ENCODE results near the gene RNU6-9.

RNU6-9 gene

DNA sequence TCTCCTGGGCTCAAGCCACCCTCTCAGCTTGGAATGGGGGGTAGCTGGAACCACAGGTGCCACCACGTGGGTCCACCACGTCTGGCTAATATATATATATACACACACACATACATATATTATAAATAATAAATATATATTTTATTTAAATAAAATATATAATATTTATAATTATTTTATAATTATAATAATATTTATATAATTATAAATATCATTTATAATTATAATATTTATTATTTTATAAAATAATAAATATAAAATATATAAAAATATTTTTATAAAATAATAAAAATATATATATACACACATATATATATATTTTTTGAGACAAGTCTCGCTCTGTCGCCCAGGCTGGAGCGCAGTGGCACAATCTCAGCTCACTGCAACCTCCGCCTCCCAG lies 38.7 kb upstream of the RNU6-9 start:
- DNase-seq = no peak
- Histone ChIP-seq H3K4me2 (ENCODE audit: insufficient read depth, low read length) (no peak overlapping the region), H3K36me3 (ENCODE audit: insufficient read depth, low read length) (no peaks in the 10 kb centered on the region), H3K79me2 (ENCODE audit: insufficient read depth, low read length) (no peaks in the 10 kb centered on the region), H4K20me1 (ENCODE audit: insufficient read depth, low read length) (no peaks in the 10 kb centered on the region), H3K4me3 (ENCODE audit: low read depth in 1 of 2, low read length in 2 of 2) (no peak overlapping the region), H2AFZ (ENCODE audit: low read depth, low read length) (no peak overlapping the region), H3K9ac (ENCODE audit: low read depth, low read length) (no peak overlapping the region), H3K27me3 (ENCODE audit: insufficient read depth, low read length, poor library complexity) (no peaks in the 10 kb centered on the region), H3K4me1 (ENCODE audit: insufficient read depth, low read length) (no peaks in the 10 kb centered on the region), H3K9me3 (ENCODE audit: insufficient read depth, low read length, severe bottlenecking) (no peaks in the 10 kb centered on the region), H3K27ac (ENCODE audit: low read length) (no peak overlapping the region)
- TF ChIP-seq, protein P1, sequence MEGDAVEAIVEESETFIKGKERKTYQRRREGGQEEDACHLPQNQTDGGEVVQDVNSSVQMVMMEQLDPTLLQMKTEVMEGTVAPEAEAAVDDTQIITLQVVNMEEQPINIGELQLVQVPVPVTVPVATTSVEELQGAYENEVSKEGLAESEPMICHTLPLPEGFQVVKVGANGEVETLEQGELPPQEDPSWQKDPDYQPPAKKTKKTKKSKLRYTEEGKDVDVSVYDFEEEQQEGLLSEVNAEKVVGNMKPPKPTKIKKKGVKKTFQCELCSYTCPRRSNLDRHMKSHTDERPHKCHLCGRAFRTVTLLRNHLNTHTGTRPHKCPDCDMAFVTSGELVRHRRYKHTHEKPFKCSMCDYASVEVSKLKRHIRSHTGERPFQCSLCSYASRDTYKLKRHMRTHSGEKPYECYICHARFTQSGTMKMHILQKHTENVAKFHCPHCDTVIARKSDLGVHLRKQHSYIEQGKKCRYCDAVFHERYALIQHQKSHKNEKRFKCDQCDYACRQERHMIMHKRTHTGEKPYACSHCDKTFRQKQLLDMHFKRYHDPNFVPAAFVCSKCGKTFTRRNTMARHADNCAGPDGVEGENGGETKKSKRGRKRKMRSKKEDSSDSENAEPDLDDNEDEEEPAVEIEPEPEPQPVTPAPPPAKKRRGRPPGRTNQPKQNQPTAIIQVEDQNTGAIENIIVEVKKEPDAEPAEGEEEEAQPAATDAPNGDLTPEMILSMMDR (IDR thresholded peaks at IDR 0.05; ENCODE audit: borderline replicate concordance, extremely low read depth, low read length, poor library complexity, severe bottlenecking) = no peak
- ATAC-seq (ENCODE audit: insufficient read depth, low read depth) = no peak

DNA sequence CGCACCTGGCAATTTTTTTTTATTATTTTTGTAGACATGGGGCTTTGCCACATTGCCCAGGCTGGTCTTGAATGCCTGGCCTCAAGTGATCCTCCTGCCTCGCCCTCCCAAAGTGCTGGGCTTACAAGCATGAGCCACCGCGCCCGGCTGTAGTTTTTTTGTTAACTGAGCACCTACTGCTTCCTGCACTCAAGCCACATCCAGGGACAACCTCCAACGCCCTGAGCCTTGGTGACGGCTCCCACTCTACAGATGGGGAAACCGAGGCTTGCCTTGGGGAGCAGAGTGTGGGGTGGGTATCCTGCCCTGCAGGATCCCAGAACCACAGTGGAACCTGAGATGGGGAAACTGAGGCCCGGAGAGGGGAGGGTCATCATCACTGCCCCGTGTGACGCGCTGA lies 38.1 kb upstream of the RNU6-9 start:
- no peak for DNase-seq
- H3K9ac ChIP-seq (ENCODE audit: low read depth, low read length) = no peak overlapping the region
- no peak overlapping the region for H3K27ac ChIP-seq (ENCODE audit: low read length)
- H4K20me1 ChIP-seq (ENCODE audit: insufficient read depth, low read length) = no peaks in the 10 kb centered on the region
- no peak overlapping the region for H3K4me2 ChIP-seq (ENCODE audit: insufficient read depth, low read length)
- TF ChIP-seq, protein P1 (IDR thresholded peaks at IDR 0.05; ENCODE audit: borderline replicate concordance, extremely low read depth, low read length, poor library complexity, severe bottlenecking) = no peak
- TF ChIP-seq EZH2 (IDR thresholded peaks at IDR 0.05; ENCODE audit: borderline replicate concordance, low read depth, low read length, severe bottlenecking) = no peak
- no peak for ATAC-seq (ENCODE audit: insufficient read depth, low read depth)
- H3K9me3 ChIP-seq (ENCODE audit: insufficient read depth, low read length, severe bottlenecking) = no peaks in the 10 kb centered on the region
- H3K4me3 ChIP-seq (ENCODE audit: low read depth in 1 of 2, low read length in 2 of 2) = no peak overlapping the region
- no peak overlapping the region for H2AFZ ChIP-seq (ENCODE audit: low read depth, low read length)
- H3K36me3 ChIP-seq (ENCODE audit: insufficient read depth, low read length) = no peaks in the 10 kb centered on the region
- H3K27me3 ChIP-seq (ENCODE audit: insufficient read depth, low read length, poor library complexity) = no peaks in the 10 kb centered on the region
- H3K79me2 ChIP-seq (ENCODE audit: insufficient read depth, low read length) = no peaks in the 10 kb centered on the region
- no peaks in the 10 kb centered on the region for H3K4me1 ChIP-seq (ENCODE audit: insufficient read depth, low read length)

DNA sequence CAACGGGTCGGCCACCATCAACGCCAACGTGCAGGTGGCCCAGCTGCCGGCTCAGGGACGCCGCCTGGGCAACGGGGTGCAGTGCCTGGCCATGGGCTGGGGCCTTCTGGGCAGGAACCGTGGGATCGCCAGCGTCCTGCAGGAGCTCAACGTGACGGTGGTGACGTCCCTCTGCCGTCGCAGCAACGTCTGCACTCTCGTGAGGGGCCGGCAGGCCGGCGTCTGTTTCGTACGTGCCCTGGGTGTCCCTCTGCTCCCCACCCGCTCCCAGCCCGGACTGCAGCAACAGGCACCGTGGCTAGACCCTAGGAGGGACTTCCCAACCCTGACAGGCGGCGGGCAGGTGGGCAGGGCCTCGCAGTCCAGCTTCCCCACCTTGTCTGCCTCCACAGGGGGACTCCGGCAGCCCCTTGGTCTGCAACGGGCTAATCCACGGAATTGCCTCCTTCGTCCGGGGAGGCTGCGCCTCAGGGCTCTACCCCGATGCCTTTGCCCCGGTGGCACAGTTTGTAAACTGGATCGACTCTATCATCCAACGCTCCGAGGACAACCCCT lies 37.6 kb upstream of the RNU6-9 start:
- Histone ChIP-seq H3K27me3 (ENCODE audit: insufficient read depth, low read length, poor library complexity) (no peaks in the 10 kb centered on the region), H3K4me3 (ENCODE audit: low read depth in 1 of 2, low read length in 2 of 2) (no peak overlapping the region), H3K4me1 (ENCODE audit: insufficient read depth, low read length) (no peaks in the 10 kb centered on the region), H3K27ac (ENCODE audit: low read length) (no peak overlapping the region), H3K9ac (ENCODE audit: low read depth, low read length) (no peak overlapping the region), H3K9me3 (ENCODE audit: insufficient read depth, low read length, severe bottlenecking) (no peaks in the 10 kb centered on the region), H2AFZ (ENCODE audit: low read depth, low read length) (no peak overlapping the region), H3K4me2 (ENCODE audit: insufficient read depth, low read length) (no peak overlapping the region), H4K20me1 (ENCODE audit: insufficient read depth, low read length) (no peaks in the 10 kb centered on the region), H3K36me3 (ENCODE audit: insufficient read depth, low read length) (no peaks in the 10 kb centered on the region), H3K79me2 (ENCODE audit: insufficient read depth, low read length) (no peaks in the 10 kb centered on the region)
- TF ChIP-seq EZH2 (IDR thresholded peaks at IDR 0.05; ENCODE audit: borderline replicate concordance, low read depth, low read length, severe bottlenecking) = no peak
- TF ChIP-seq, protein P1 (IDR thresholded peaks at IDR 0.05; ENCODE audit: borderline replicate concordance, extremely low read depth, low read length, poor library complexity, severe bottlenecking) = no peak
- ATAC-seq (ENCODE audit: insufficient read depth, low read depth) (no peak), DNase-seq (no peak)

DNA sequence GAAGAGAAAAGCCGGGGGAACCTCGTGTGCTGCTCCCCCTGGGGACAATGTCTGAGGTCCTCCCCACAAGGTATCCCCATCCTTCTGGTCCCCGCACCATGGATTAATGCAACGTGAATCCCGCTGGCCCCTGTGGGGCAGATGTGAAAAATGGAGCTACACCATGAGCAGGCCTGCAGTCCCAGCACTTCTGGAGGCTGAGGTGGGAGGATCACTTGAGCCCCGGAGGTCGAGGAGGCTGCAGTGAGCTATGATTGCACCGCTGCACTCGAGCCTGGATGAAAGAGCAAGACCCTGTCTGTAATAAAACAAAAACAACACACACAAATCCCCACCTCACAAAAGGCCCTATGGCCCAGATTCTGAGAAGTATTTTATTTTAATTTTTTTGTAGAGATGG lies 35.0 kb upstream of the RNU6-9 start:
- TF ChIP-seq, protein P1 (IDR thresholded peaks at IDR 0.05; ENCODE audit: borderline replicate concordance, extremely low read depth, low read length, poor library complexity, severe bottlenecking) = no peak
- TF ChIP-seq EZH2 (IDR thresholded peaks at IDR 0.05; ENCODE audit: borderline replicate concordance, low read depth, low read length, severe bottlenecking) = no peak
- Histone ChIP-seq H3K79me2 (ENCODE audit: insufficient read depth, low read length) (no peaks in the 10 kb centered on the region), H3K4me2 (ENCODE audit: insufficient read depth, low read length) (no peak overlapping the region), H3K9ac (ENCODE audit: low read depth, low read length) (no peak overlapping the region), H3K4me3 (ENCODE audit: low read depth in 1 of 2, low read length in 2 of 2) (no peak overlapping the region), H3K27me3 (ENCODE audit: insufficient read depth, low read length, poor library complexity) (no peaks in the 10 kb centered on the region), H4K20me1 (ENCODE audit: insufficient read depth, low read length) (no peaks in the 10 kb centered on the region), H3K4me1 (ENCODE audit: insufficient read depth, low read length) (no peaks in the 10 kb centered on the region), H3K36me3 (ENCODE audit: insufficient read depth, low read length) (no peaks in the 10 kb centered on the region), H2AFZ (ENCODE audit: low read depth, low read length) (no peak overlapping the region), H3K9me3 (ENCODE audit: insufficient read depth, low read length, severe bottlenecking) (no peaks in the 10 kb centered on the region), H3K27ac (ENCODE audit: low read length) (no peak overlapping the region)
- DNase-seq = no peak
- no peak for ATAC-seq (ENCODE audit: insufficient read depth, low read depth)

Measured in DND-41 (cell line).